Activated CD4-positive, alpha-beta T cell treated with anti-CD3 and anti-CD28 coated beads, Interleukin-2, amount 50 U/mL, for 4 hours (primary cell): Measurements from ENCODE around the gene PLEKHG2.
A peak's percentile ranks its signal among the peaks of the same experiment; 100 is the strongest.

Experiments used
- DNase-seq, 2 experiments: peaks; one replicate each; pipeline ENCODE4 v3.0.0-alpha.2; 2020

PLEKHG2 gene

GRCh38 chr19:39405958-39406655, 6.4 kb upstream of the PLEKHG2 start:
- DNase-seq: peak; percentile 89 to 90

- peak; percentile 87 to 88 for DNase-seq
Measured at GRCh38 chr19:39406656-39407409, 5.6 kb upstream of the PLEKHG2 start, which contains the start of gene ZFP36. Gene ZFP36 (plus strand): TSS chr19:39406847. CDS start chr19:39406905, 58 bp downstream.

- no peak for DNase-seq
Measured at GRCh38 chr19:39407410-39407659, 5.1 kb upstream of the PLEKHG2 start.

- peak in 1 of 2 experiments; percentile 47 for DNase-seq
Measured at GRCh38 chr19:39407660-39408391, 4.6 kb upstream of the PLEKHG2 start.

- no peak for DNase-seq
Measured at GRCh38 chr19:39408392-39409207, 3.9 kb upstream of the PLEKHG2 start.

- peak; percentile 80 to 82 for DNase-seq
Measured at GRCh38 chr19:39409208-39410016, 3.1 kb upstream of the PLEKHG2 start.

GRCh38 chr19:39410017-39410830, 2.2 kb upstream of the PLEKHG2 start:
- peak in 1 of 2 experiments; percentile 42 for DNase-seq

GRCh38 chr19:39410831-39411080, 1.7 kb upstream of the PLEKHG2 start:
- no peak for DNase-seq

GRCh38 chr19:39411081-39411831, 1.2 kb upstream of the PLEKHG2 start:
- DNase-seq: no peak

GRCh38 chr19:39411832-39412099, 703 bp upstream of the PLEKHG2 start:
- peak; percentile 92 to 94 for DNase-seq

GRCh38 chr19:39412867-39413271, 400 bp downstream of the PLEKHG2 start:
- no peak for DNase-seq

GRCh38 chr19:39413272-39413910, 922 bp downstream of the PLEKHG2 start:
- DNase-seq: no peak

GRCh38 chr19:39413911-39414608, 1.6 kb downstream of the PLEKHG2 start:
- no peak for DNase-seq

GRCh38 chr19:39415111-39416046, 2.9 kb downstream of the PLEKHG2 start:
- DNase-seq: no peak

- DNase-seq: no peak
Measured at GRCh38 chr19:39416152-39417120, 4.0 kb downstream of the PLEKHG2 start.

- no peak for DNase-seq
Measured at GRCh38 chr19:39417463-39418181, 5.2 kb downstream of the PLEKHG2 start.

- DNase-seq: no peak
Measured at GRCh38 chr19:39419003-39419402, 6.5 kb downstream of the PLEKHG2 start.
